PC-3 (cell line): ENCODE measurements around the gene PDE6G. TPM values are rescaled to one million over a fixed set of nuclear protein-coding genes. Genes with fewer than 3 reads are reported as not detected.
"Not testable (repeated sequence)": the region's sequence is repeated elsewhere in the genome, so short reads cannot be mapped to it uniquely, and the experiment has no call there.

Experiments
- ATAC-seq: fragments of 200-7000 bp; cut with Tn5 transposase; 2 replicates; pipeline ENCODE4 v1.9.1; 2020; ENCODE audit warnings: mild to moderate bottlenecking, moderate library complexity
- BruUV-seq: library from RNA; stranded (reverse); fragments of 400-500 nt; replicated peaks from 2 replicates; lab custom pipeline; 2021; lab: Mats Ljungman, UMichigan
- CTCF ChIA-PET: fragments of 300-600 bp; sonication (Branson Sonifier 250); formaldehyde crosslinking; loops from one replicate; lab custom pipeline; 2022; ENCODE audit warnings: antibody characterized with exemption; lab: Charles Lee
- POLR2A ChIA-PET: fragments of 300-600 bp; sonication (Branson Sonifier 250); formaldehyde crosslinking; loops from one replicate; lab custom pipeline; 2022; ENCODE audit warnings: antibody characterized with exemption; ENCODE audit not compliant: unreplicated experiment; lab: Charles Lee
- DNase-seq: peaks from one replicate; pipeline ENCODE4 v3.0.0-alpha.2; 2015
- H2AFZ ChIP-seq: fragments of 300-600 bp; sonication (generic); 2 replicates; pipeline ENCODE4 v1.6.0; 2016; ENCODE audit warnings: antibody characterized with exemption, low read length
- H3F3A ChIP-seq: fragments of 300-600 bp; sonication (generic); one replicate; pipeline ENCODE4 v1.6.0; 2017; ENCODE audit warnings: antibody characterized with exemption, low read length, control low read depth, mild to moderate bottlenecking; ENCODE audit not compliant: unreplicated experiment
- H3K27ac ChIP-seq: fragments of 300-600 bp; sonication (generic); 2 replicates; pipeline ENCODE4 v1.5.1; 2016; ENCODE audit warnings: mild to moderate bottlenecking, low read length
- H3K27me3 ChIP-seq: fragments of 300-600 bp; sonication (generic); 2 replicates; pipeline ENCODE4 v1.6.1; 2016; ENCODE audit warnings: low read length, mixed read lengths
- H3K36me3 ChIP-seq: fragments of 300-600 bp; sonication (generic); 2 replicates; pipeline ENCODE4 v1.6.1; 2016; ENCODE audit warnings: low read depth, mixed run types, low read length, mixed read lengths
- H3K4me1 ChIP-seq: fragments of 300-600 bp; sonication (generic); 2 replicates; pipeline ENCODE4 v1.5.1; 2016; ENCODE audit warnings: low read length; ENCODE audit not compliant: insufficient read depth
- H3K4me2 ChIP-seq: fragments of 300-600 bp; sonication (generic); 2 replicates; pipeline ENCODE4 v1.6.0; 2016; ENCODE audit warnings: low read length
- H3K4me3 ChIP-seq: fragments of 300-600 bp; sonication (generic); 2 replicates; pipeline ENCODE4 v1.5.1; 2016; ENCODE audit warnings: mild to moderate bottlenecking, low read length, mixed read lengths
- H3K79me2 ChIP-seq: fragments of 300-600 bp; sonication (generic); 2 replicates; pipeline ENCODE4 v1.6.1; 2017; ENCODE audit warnings: low read length, mixed read lengths
- H3K9ac ChIP-seq: fragments of 300-600 bp; sonication (generic); 2 replicates; pipeline ENCODE4 v1.6.0; 2016; ENCODE audit warnings: mild to moderate bottlenecking, low read length
- H3K9me2 ChIP-seq: fragments of 300-600 bp; sonication (generic); replicated peaks from 2 replicates; pipeline ENCODE4 v1.6.1; 2016; ENCODE audit warnings: mixed run types, low read length, mixed read lengths
- H3K9me3 ChIP-seq: fragments of 300-600 bp; sonication (generic); 2 replicates; pipeline ENCODE4 v1.6.1; 2016; ENCODE audit warnings: low read length, mixed read lengths
- H4K20me1 ChIP-seq: fragments of 300-600 bp; sonication (generic); 2 replicates; pipeline ENCODE4 v1.6.1; 2016; ENCODE audit warnings: low read length, mixed read lengths
- EZH2 ChIP-seq: fragments of 300-600 bp; sonication (generic); IDR thresholded peaks from one replicate; pipeline ENCODE4 v1.6.1; 2017; ENCODE audit warnings: antibody characterized with exemption, mild to moderate bottlenecking, low read length; ENCODE audit not compliant: unreplicated experiment
- EZH2phosphoT487 ChIP-seq: fragments of 300-600 bp; sonication (generic); IDR thresholded peaks from 2 replicates; pipeline ENCODE4 v1.6.1; 2018; ENCODE audit warnings: mild to moderate bottlenecking, antibody characterized with exemption, low read length, borderline replicate concordance
- intact Hi-C: fragments of 100-400 bp; cut with micrococcal nuclease; formaldehyde crosslinking; loops from 2 replicates; pipeline ENCODE4 v1.9.0; 2023
- total RNA-seq: library from RNA; depleted of rRNA; stranded (reverse); fragments of >200 nt; gene quantifications from 2 replicates; pipeline ENCODE4 v1.2.3, GENCODE V29; 2014
- TF ChIP-seq, protein P1 (sequence below): fragments of 300-600 bp; sonication (generic); conservative IDR thresholded peaks from 2 replicates; pipeline ENCODE4 v1.5.1; 2017; ENCODE audit warnings: antibody characterized with exemption, low read depth, mild to moderate bottlenecking, low read length

The PDE6G gene
- total RNA-seq, 1 experiment from 2014 or later: not detected

GRCh38 chr17:81621494-81622130 lies 34.7 kb downstream of the PDE6G start:
- Histone ChIP-seq H4K20me1 (peaks cover 34% of the 10 kb centered on the region; the same call in 1 of the 2 replicates), H2AFZ (no peak overlapping the region), H3K4me1 (no peaks in the 10 kb centered on the region), H3K9me3 (no peaks in the 10 kb centered on the region), H3K79me2 (peaks cover 69% of the 10 kb centered on the region), H3F3A (no peaks in the 10 kb centered on the region), H3K9ac (no peak overlapping the region), H3K36me3 (peaks cover 61% of the 10 kb centered on the region), H3K4me3 (no peak overlapping the region), H3K9me2 (no peaks in the 10 kb centered on the region), H3K27ac (no peak overlapping the region), H3K4me2 (no peak overlapping the region), H3K27me3 (no peaks in the 10 kb centered on the region)
- no peak for ATAC-seq
- ChIA-PET CTCF (no interaction called here), POLR2A (no interaction called here)
- DNase-seq: no peak
- TF ChIP-seq EZH2 (no peak), EZH2phosphoT487 (no peak)
- TF ChIP-seq, protein P1, sequence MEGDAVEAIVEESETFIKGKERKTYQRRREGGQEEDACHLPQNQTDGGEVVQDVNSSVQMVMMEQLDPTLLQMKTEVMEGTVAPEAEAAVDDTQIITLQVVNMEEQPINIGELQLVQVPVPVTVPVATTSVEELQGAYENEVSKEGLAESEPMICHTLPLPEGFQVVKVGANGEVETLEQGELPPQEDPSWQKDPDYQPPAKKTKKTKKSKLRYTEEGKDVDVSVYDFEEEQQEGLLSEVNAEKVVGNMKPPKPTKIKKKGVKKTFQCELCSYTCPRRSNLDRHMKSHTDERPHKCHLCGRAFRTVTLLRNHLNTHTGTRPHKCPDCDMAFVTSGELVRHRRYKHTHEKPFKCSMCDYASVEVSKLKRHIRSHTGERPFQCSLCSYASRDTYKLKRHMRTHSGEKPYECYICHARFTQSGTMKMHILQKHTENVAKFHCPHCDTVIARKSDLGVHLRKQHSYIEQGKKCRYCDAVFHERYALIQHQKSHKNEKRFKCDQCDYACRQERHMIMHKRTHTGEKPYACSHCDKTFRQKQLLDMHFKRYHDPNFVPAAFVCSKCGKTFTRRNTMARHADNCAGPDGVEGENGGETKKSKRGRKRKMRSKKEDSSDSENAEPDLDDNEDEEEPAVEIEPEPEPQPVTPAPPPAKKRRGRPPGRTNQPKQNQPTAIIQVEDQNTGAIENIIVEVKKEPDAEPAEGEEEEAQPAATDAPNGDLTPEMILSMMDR: no peak
- no TSS peak for BruUV-seq
- intact Hi-C loops: no loop called here

GRCh38 chr17:81618307-81618706 lies 38.0 kb downstream of the PDE6G start:
- H3K4me1 ChIP-seq, BruUV-seq, H3F3A ChIP-seq, intact Hi-C loops, CTCF ChIA-PET, H3K9me3 ChIP-seq, H3K9ac ChIP-seq, H3K4me2 ChIP-seq, H3K4me3 ChIP-seq, H3K27ac ChIP-seq, H3K27me3 ChIP-seq, DNase-seq, H3K9me2 ChIP-seq, H2AFZ ChIP-seq, POLR2A ChIA-PET, ATAC-seq: not testable (repeated sequence)
- Histone ChIP-seq H3K36me3 (peaks cover 60% of the 10 kb centered on the region), H3K79me2 (peaks cover 79% of the 10 kb centered on the region), H4K20me1 (peaks cover 49% of the 10 kb centered on the region)

GRCh38 chr17:81616877-81617276 lies 39.5 kb downstream of the PDE6G start:
- H3K4me1 ChIP-seq: no peaks in the 10 kb centered on the region
- POLR2A ChIA-PET: no interaction called here
- DNase-seq (no peak), ATAC-seq (no peak)
- no TSS peak for BruUV-seq
- peaks cover 57% of the 10 kb centered on the region for H4K20me1 ChIP-seq
- no peak overlapping the region for H2AFZ ChIP-seq
- intact Hi-C loops: no loop called here
- no peaks in the 10 kb centered on the region for H3K9me3 ChIP-seq
- H3K4me3 ChIP-seq: no peak overlapping the region
- TF ChIP-seq EZH2 (no peak), EZH2phosphoT487 (no peak)
- TF ChIP-seq, protein P1: no peak
- no peak overlapping the region for H3K4me2 ChIP-seq
- H3K27me3 ChIP-seq: no peaks in the 10 kb centered on the region
- no peak overlapping the region for H3K27ac ChIP-seq
- CTCF ChIA-PET: no interaction called here
- peaks cover 59% of the 10 kb centered on the region for H3K36me3 ChIP-seq
- no peak overlapping the region for H3K9ac ChIP-seq
- H3K79me2 ChIP-seq: peaks cover 81% of the 10 kb centered on the region
- no peaks in the 10 kb centered on the region for H3K9me2 ChIP-seq
- H3F3A ChIP-seq: no peaks in the 10 kb centered on the region
